Mucosa of descending colon (tissue), 3 donors: ENCODE data around the gene DDX10. TPM values are rescaled to one million over a fixed set of nuclear protein-coding genes. Genes with fewer than 3 reads are reported as not detected.

Source experiments
- ATAC-seq: fragments of 200-7000 bp; cut with Tn5 transposase; one replicate; pipeline ENCODE4 v1.9.1; 2020; ENCODE audit warnings: mild to moderate bottlenecking, moderate library complexity
- DNase-seq, 3 donors: peaks; one replicate each; pipeline ENCODE4 v3.0.0-alpha.2; 2020
- H3K36me3 ChIP-seq: fragments of 200-600 bp; one replicate; pipeline ENCODE4 v1.8.0; 2021; ENCODE audit warnings: low read depth, mild to moderate bottlenecking
- H3K4me1 ChIP-seq: fragments of 200-600 bp; one replicate; pipeline ENCODE4 v1.8.0; 2021; ENCODE audit warnings: low read depth, mild to moderate bottlenecking
- H3K4me3 ChIP-seq: fragments of 200-600 bp; one replicate; pipeline ENCODE4 v1.8.0; 2021; ENCODE audit warnings: mild to moderate bottlenecking
- H3K9me3 ChIP-seq: fragments of 200-600 bp; one replicate; pipeline ENCODE4 v1.8.0; 2021; ENCODE audit warnings: mild to moderate bottlenecking
- CTCF ChIP-seq: fragments of 200-600 bp; IDR thresholded peaks from one replicate; pipeline ENCODE4 v1.8.0; 2022; ENCODE audit warnings: antibody characterized with exemption, mild to moderate bottlenecking
- intact Hi-C, 2 donors: fragments of 100-400 bp; cut with DNase I in 1 of 2; cut with micrococcal nuclease in 1 of 2; formaldehyde crosslinking; loops; one replicate each; pipeline versions ENCODE4 v1.11.0 to v1.11.1; 2022; cut with DNase I, micrococcal nuclease
- total RNA-seq, 3 donors: library from RNA; stranded (reverse); fragmentation: NEBNext Ultra II Directional in 2 of 3; extraction: Animal tissue kit (Norgen Biotek cat#: 25700) in 2 of 3; gene quantifications; one replicate each; pipeline versions ENCODE4 v1.2.1 to v1.2.4, GENCODE V29; 2021 to 2023
- donor health status: DM: no; HTN: no; CAD: no; lungs with moderate emphysema.
- donor health status: DM: no; HTN: no; CAD: no.
- donor health status: DM: no; HTN: yes; CAD: no.

The DDX10 gene
- total RNA-seq, 3 donors from 2014 or later: 16.1 to 18.3 (median 17.3) TPM

- no peak for ATAC-seq
- no peak overlapping the region for H3K4me3 ChIP-seq
- no peaks in the 10 kb centered on the region for H3K9me3 ChIP-seq
- no peak for DNase-seq
- H3K36me3 ChIP-seq: no peaks in the 10 kb centered on the region
- TF ChIP-seq CTCF: no peak
- no peaks in the 10 kb centered on the region for H3K4me1 ChIP-seq
- intact Hi-C loops: no loop called here
Observed at GRCh38 chr11:108847298-108847990, 182.6 kb downstream of the DDX10 start.

- intact Hi-C loops: no loop called here
- no peaks in the 10 kb centered on the region for H3K9me3 ChIP-seq
- DNase-seq (no peak), ATAC-seq (no peak)
- no peaks in the 10 kb centered on the region for H3K36me3 ChIP-seq
- no peak overlapping the region for H3K4me3 ChIP-seq
- peaks cover 5% of the 10 kb centered on the region for H3K4me1 ChIP-seq
- TF ChIP-seq CTCF: no peak
Observed at GRCh38 chr11:108851781-108852180, 186.9 kb downstream of the DDX10 start.

- H3K9me3 ChIP-seq: no peaks in the 10 kb centered on the region
- no peak for ATAC-seq
- intact Hi-C loops: no loop called here
Observed at GRCh38 chr11:108852701-108853100, 187.8 kb downstream of the DDX10 start.

GRCh38 chr11:108853151-108853550 lies 188.3 kb downstream of the DDX10 start:
- H3K9me3 ChIP-seq: no peaks in the 10 kb centered on the region
- H3K4me1 ChIP-seq: peaks cover 5% of the 10 kb centered on the region
- H3K36me3 ChIP-seq: no peaks in the 10 kb centered on the region
- TF ChIP-seq CTCF: no peak
- intact Hi-C loops: no loop called here
- H3K4me3 ChIP-seq: no peak overlapping the region
- ATAC-seq (no peak), DNase-seq (no peak)

More at GRCh38 chr11:108852701-108853100, 187.8 kb downstream of the DDX10 start:
- no peaks in the 10 kb centered on the region for H3K36me3 ChIP-seq
- peaks cover 5% of the 10 kb centered on the region for H3K4me1 ChIP-seq
- H3K4me3 ChIP-seq: no peak overlapping the region
- no peak for TF ChIP-seq CTCF
- no peak for DNase-seq

- peaks cover 5% of the 10 kb centered on the region for H3K4me1 ChIP-seq
- ATAC-seq (peak; percentile 50), DNase-seq (peak in 1 of 3 donors; percentile 10)
- intact Hi-C loops: no loop called here
- H3K4me3 ChIP-seq: no peak overlapping the region
- TF ChIP-seq CTCF: no peak
- no peaks in the 10 kb centered on the region for H3K36me3 ChIP-seq
- no peaks in the 10 kb centered on the region for H3K9me3 ChIP-seq
Observed at GRCh38 chr11:108853864-108854263, 189.0 kb downstream of the DDX10 start.
